Stimulated activated CD4-positive, alpha-beta T cell treated with anti-CD3 and anti-CD28 coated beads, Interleukin-2, amount 100 ng/mL, for 4 hours (primary cell): ENCODE results near the gene ZNF567.
A peak's percentile ranks its signal among the peaks of the same experiment; 100 is the strongest.
"Not testable (repeated sequence)": the region's sequence is repeated elsewhere in the genome, so short reads cannot be mapped to it uniquely, and the experiment has no call there.

Experiments
- DNase-seq: peaks from one replicate; pipeline ENCODE4 v3.0.0-alpha.2; 2020; ENCODE audit warnings: low read depth

ZNF567 gene

DNA sequence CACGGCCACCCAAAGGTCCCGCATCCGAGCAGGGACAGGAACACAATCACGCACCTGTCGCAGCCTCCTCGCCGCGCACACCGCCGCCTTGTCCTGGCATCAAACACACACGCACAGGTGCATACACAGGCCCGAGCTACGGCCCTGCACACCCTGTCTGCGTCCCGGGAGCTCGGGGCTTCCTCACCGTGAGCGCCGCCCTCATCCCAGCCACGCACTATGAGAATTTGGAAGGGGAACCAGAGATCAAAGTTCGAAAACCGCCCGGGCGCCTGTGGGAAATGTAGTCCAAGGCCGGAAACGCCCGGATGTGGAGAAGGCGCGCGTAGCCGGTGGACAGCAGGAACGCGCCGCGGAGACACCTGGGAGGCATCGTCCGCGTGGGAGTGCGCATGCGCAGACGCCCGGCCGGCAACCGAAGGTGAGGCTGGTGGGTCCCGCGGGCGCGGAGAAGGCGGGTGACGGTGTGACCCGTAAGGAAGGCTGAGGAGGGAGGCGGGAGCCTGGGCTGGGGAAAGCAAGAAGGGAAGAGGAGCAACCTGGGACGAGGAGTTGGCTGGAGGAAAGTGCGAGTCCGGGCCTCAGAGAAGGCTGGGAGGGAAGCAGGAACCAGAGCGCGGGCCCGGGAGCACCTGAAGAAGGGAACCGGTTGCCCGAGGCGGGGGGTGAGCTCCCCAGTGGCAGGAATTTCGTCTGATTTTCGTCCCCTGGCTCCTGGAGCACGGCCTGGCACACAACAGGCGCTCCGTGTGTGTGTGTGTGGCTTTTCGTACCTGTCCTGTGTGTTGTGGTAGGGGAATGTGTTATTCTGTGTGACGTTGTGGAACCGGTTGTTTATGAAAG, at the start of gene ZNF567:
Gene ZNF567, plus strand, starts transcription at position 399 of the 843 bp plus-strand sequence. CDS start 7,256 bp downstream, outside the sequence.
- peak; percentile 97 for DNase-seq

- DNase-seq = no peak
Observed at GRCh38 chr19:36638862-36639510, 48.4 kb upstream of the ZNF567 start.

GRCh38 chr19:36646746-36647145, 40.7 kb upstream of the ZNF567 start:
- no peak for DNase-seq

DNA sequence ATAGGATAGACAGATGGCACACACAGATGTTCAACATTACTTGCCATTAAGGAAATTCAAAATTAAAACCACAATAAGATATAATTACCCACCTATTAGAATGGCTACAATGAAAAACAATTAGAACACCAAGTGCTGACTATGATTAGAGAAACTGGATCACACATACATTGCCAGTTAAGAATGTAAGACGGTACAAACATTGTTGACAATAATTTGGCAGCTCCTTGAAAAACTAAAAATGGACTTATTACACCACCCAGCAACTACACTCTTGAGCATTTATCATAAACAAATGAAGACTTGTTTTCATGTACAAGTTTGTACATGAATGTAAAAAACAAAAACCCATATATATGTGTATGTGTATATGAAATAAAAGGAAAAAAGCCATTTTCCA, 34.5 kb upstream of the ZNF567 start:
- no peak for DNase-seq

DNA sequence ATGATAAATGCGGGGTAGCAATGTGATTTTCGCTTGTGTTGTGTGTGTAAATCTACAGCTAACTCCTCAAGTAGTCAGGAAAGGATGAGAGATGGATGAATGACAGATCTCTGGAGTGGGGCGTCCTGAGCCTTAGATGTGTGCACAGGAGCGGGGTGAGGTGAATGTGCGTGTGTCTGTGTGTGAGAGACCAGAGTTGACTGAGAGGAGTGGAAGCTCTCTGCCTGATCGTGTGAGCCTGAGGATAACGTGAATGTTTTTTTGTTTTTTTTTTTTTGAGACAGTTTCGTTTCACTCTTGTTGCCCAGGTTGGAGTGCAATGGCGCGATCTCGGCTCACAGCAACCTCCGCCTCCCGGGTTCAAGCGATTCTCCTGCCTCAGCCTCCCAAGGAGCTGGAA, 21.6 kb upstream of the ZNF567 start:
- DNase-seq = no peak

DNA sequence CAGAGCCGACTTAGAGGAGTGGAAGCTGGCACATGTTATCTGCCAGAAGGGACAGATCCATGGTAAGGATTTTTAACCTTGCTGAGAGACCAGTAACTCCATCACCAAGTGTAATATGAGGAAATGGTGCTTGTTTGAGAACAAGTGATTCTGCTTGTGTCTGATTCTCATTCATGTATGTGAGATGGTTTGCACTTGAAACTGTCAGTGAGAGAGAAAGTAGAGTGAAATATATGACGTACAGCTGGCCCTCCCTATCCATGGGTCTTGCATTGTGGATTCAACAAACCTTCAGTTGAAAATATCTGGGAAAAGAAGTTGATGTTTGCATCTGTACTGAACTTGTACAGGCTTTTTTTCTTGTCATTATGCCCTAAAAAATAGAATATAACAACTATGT, 18.8 kb upstream of the ZNF567 start:
- no peak for DNase-seq

- DNase-seq = no peak
Observed at GRCh38 chr19:36672368-36672767, 15.0 kb upstream of the ZNF567 start.

GRCh38 chr19:36674201-36674600, 13.2 kb upstream of the ZNF567 start:
- no peak for DNase-seq

DNA sequence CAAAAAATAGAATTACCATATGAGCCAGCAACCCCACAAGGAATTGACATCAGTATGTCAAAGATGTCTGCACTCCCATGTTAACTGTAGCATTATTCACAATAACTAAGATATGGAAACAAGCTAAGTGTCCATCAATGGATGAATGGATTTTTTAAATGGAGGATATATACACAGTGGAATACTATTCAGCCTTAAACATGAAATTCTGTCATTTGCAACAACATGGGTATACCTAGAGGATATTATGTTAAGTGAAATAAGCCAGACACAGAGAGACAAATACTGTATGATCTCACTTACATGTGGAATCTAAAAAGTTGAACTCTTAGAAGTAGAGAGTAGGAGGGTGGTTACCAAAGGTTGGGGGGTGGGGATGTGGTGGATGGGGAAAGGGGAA, 8.0 kb upstream of the ZNF567 start:
- DNase-seq = no peak

- DNase-seq = no peak
Observed at GRCh38 chr19:36685835-36686234, 1.6 kb upstream of the ZNF567 start.

- DNase-seq = no peak
Observed at GRCh38 chr19:36686365-36687213, 823 bp upstream of the ZNF567 start.

DNA sequence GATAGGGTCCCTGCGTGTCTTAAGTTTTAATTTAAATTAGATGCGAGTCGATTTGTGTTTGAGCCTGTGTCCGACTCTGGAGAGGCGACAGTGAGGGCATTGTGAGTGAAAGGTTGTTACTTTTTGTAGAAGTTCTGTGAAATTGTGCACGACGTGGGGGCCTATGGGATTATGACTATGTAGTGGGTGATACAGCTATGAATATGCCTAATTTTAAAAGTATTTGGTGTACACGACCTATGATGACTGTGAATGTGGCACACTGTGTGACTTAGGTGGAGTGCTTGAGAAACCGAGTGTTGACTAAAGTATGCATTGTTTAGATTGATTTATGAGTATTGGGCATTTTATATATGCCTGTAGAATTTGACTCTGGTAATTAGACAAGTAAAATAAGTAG, 646 bp downstream of the ZNF567 start:
- no peak for DNase-seq

- DNase-seq = no peak
Observed at GRCh38 chr19:36707134-36707533, 19.7 kb downstream of the ZNF567 start.

- DNase-seq = no peak
Observed at GRCh38 chr19:36709423-36709822, 22.0 kb downstream of the ZNF567 start.

DNA sequence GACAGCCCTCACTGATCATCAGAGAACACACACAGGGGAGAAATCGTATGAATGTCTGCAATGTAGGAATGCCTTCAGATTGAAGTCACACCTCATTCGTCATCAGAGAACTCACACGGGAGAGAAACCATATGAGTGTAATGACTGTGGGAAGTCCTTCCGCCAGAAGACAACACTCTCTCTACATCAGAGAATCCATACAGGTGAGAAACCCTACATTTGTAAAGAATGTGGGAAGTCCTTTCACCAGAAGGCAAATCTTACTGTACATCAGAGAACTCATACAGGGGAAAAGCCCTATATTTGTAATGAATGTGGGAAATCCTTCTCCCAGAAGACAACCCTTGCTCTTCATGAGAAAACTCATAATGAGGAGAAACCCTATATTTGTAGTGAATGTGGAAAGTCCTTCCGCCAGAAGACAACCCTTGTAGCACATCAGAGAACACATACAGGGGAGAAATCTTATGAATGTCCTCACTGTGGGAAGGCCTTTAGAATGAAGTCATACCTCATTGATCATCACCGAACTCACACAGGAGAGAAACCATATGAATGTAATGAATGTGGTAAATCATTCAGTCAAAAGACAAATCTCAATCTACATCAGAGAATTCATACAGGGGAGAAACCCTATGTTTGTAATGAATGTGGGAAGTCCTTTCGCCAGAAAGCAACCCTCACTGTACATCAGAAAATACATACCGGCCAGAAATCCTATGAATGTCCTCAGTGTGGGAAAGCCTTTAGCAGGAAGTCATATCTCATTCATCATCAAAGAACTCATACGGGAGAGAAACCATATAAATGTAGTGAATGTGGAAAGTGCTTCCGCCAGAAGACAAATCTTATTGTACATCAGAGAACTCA, 32.5 kb downstream of the ZNF567 start:
- no peak for DNase-seq

DNA sequence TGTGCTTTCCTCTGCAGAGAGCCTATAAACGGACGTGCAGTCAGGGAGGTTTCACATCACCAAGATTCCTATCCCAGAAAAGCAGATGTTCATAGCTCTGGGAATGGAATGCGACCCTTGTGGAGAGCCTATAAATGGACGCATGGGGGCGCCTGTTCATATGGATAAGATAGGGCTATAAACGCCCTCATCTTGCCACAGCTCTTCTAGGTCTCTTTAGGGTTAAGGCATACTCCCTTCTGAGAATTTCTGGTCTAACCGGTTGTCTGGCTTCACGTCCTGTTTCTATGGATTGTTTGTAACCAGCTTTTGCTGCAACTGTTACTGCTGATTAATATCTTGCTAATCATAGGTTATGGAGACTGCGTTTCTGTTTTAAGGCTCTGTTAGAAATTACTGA, 48.8 kb downstream of the ZNF567 start:
- not testable (repeated sequence) for DNase-seq

GRCh38 chr19:36745870-36746269, 58.5 kb downstream of the ZNF567 start:
- DNase-seq = no peak

GRCh38 chr19:36747750-36748149, 60.3 kb downstream of the ZNF567 start:
- DNase-seq = no peak

DNA sequence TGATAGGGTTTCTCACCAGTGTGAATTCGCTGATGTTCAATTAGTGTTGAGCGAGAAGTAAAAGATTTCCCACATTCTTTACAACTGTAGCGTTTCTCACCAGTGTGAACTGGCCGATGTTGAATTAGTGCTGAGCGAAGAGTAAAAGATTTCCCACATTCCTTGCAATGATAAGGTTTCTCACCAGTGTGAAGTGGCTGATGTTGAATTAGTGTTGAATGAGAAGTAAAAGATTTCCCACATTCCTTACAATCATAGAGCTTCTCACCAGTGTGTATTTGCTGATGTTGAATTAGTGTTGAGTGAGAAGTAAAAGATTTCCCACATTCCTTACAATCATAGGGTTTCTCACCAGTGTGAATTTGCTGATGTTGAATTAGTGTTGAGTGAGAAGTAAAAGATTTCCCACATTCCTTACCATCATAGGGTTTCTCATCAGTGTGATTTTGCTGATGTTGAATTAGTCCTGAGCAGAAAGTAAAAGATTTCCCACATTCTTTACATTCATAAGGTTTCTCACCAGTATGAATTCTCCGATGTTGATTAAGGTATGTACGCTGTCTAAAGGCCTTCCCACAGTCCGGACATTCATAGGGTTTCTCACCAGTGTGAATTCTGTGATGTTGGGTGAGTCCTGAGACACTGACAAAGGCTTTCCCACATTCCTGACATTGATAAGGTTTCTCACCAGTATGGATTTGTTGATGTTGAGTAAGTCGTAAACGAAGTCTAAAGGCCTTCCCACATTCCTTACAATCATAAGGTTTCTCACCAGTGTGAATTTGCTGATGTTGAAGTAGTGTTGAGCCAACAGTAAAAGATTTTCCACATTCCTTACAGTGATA, 61.2 kb downstream of the ZNF567 start:
- DNase-seq = no peak

GRCh38 chr19:36749613-36750012, 62.2 kb downstream of the ZNF567 start:
- DNase-seq = not testable (repeated sequence)
